Mesenchymal stem cell (in vitro differentiated cells and primary cell): Measurements from ENCODE around the gene KRT35. TPM values are rescaled to one million over a fixed set of nuclear protein-coding genes. Genes with fewer than 3 reads are reported as not detected.
A peak's percentile ranks its signal among the peaks of the same experiment; 100 is the strongest.

Experiments
- DNase-seq: peaks from one replicate; pipeline ENCODE4 v3.0.0-alpha.2; 2013
- H2AFZ ChIP-seq: one replicate; pipeline ENCODE4 v1.6.1; 2013; ENCODE audit warnings: low read depth, mild to moderate bottlenecking, control low read depth, inconsistent platforms, low read length, moderate library complexity
- H2AK5ac ChIP-seq: 2 replicates; pipeline ENCODE4 v1.6.1; 2013; ENCODE audit warnings: low read length, moderate library complexity, mild to moderate bottlenecking, inconsistent platforms; ENCODE audit not compliant: severe bottlenecking
- H2BK120ac ChIP-seq: one replicate; pipeline ENCODE4 v1.6.1; 2013; ENCODE audit warnings: low read depth, mild to moderate bottlenecking, inconsistent platforms, low read length, moderate library complexity
- H2BK12ac ChIP-seq, 2 experiments: one replicate each; pipeline ENCODE4 v1.6.1; 2013; ENCODE audit warnings: inconsistent platforms in 2 of 2, low read length in 2 of 2, mild to moderate bottlenecking in 2 of 2, moderate library complexity in 2 of 2, control low read depth in 1 of 2
- H2BK15ac ChIP-seq: one replicate; pipeline ENCODE4 v1.6.1; 2013; ENCODE audit warnings: mild to moderate bottlenecking, low read depth, inconsistent platforms; ENCODE audit not compliant: poor library complexity, severe bottlenecking
- H2BK5ac ChIP-seq: 2 replicates; pipeline ENCODE4 v1.6.1; 2013; ENCODE audit warnings: low read depth, mild to moderate bottlenecking, low read length, control low read depth, inconsistent platforms; ENCODE audit not compliant: poor library complexity, severe bottlenecking
- H3K14ac ChIP-seq, 2 experiments: one replicate each; pipeline ENCODE4 v1.6.1; 2013; ENCODE audit warnings: inconsistent platforms in 2 of 2, low read length in 2 of 2, control low read depth in 1 of 2, mild to moderate bottlenecking in 1 of 2, moderate library complexity in 1 of 2
- H3K18ac ChIP-seq, 2 experiments: one replicate each; pipeline ENCODE4 v1.6.1; 2013; ENCODE audit warnings: inconsistent platforms in 2 of 2, low read length in 2 of 2, control low read depth in 1 of 2, low read depth in 1 of 2, mild to moderate bottlenecking in 1 of 2
- H3K23ac ChIP-seq, 2 experiments: one replicate each; pipeline ENCODE4 v1.6.1; 2013; ENCODE audit warnings: inconsistent platforms in 2 of 2, low read length in 2 of 2, mild to moderate bottlenecking in 2 of 2, moderate library complexity in 2 of 2, control low read depth in 1 of 2
- H3K27ac ChIP-seq: 2 replicates; pipeline ENCODE4 v1.5.1; 2013; ENCODE audit warnings: mild to moderate bottlenecking, moderate library complexity, low read length, control low read depth, inconsistent platforms; ENCODE audit not compliant: poor library complexity, severe bottlenecking
- H3K27me3 ChIP-seq, 2 experiments: 2 replicates each; pipeline versions ENCODE4 v1.6.1 to v1.7.0; 2013; ENCODE audit warnings: low read length in 2 of 2, mild to moderate bottlenecking in 2 of 2, moderate library complexity in 2 of 2, control low read depth in 1 of 2, inconsistent platforms in 1 of 2; ENCODE audit not compliant: control insufficient read depth in 1 of 2, insufficient read depth in 1 of 2
- H3K36me3 ChIP-seq, 2 experiments: 2 replicates each; pipeline versions ENCODE4 v1.6.1 to v1.7.0; 2013; ENCODE audit warnings: low read length in 2 of 2, control low read depth in 1 of 2, inconsistent platforms in 1 of 2, low read depth in 1 of 2, mild to moderate bottlenecking in 1 of 2; ENCODE audit not compliant: insufficient read depth in 2 of 2, control insufficient read depth in 1 of 2
- H3K4ac ChIP-seq, 2 experiments: one replicate each; pipeline ENCODE4 v1.6.1; 2013; ENCODE audit warnings: inconsistent platforms in 2 of 2, low read length in 2 of 2, mild to moderate bottlenecking in 2 of 2, moderate library complexity in 2 of 2, control low read depth in 1 of 2, low read depth in 1 of 2
- H3K4me1 ChIP-seq: 2 replicates; pipeline ENCODE4 v1.6.1; 2013; ENCODE audit warnings: low read depth, low read length, control low read depth; ENCODE audit not compliant: control insufficient read depth, insufficient read depth
- H3K4me2 ChIP-seq: 2 replicates; pipeline ENCODE4 v1.6.1; 2013; ENCODE audit warnings: low read length, mild to moderate bottlenecking, inconsistent platforms; ENCODE audit not compliant: poor library complexity, severe bottlenecking
- H3K4me3 ChIP-seq, 2 experiments: 2 replicates each; pipeline versions ENCODE4 v1.5.1 to v1.7.0; 2013; ENCODE audit warnings: low read length in 2 of 2, mild to moderate bottlenecking in 2 of 2, control low read depth in 1 of 2, low read depth in 1 of 2; ENCODE audit not compliant: insufficient read depth in 1 of 2
- H3K79me1 ChIP-seq: replicated peaks from 2 replicates; pipeline ENCODE4 v1.6.1; 2013; ENCODE audit warnings: mild to moderate bottlenecking, control low read depth, low read length, inconsistent platforms; ENCODE audit not compliant: poor library complexity, severe bottlenecking
- H3K9ac ChIP-seq: 2 replicates; pipeline ENCODE4 v1.7.0; 2013; ENCODE audit warnings: mild to moderate bottlenecking, low read length, moderate library complexity
- H3K9me3 ChIP-seq: 2 replicates; pipeline ENCODE4 v1.7.0; 2013; ENCODE audit warnings: mild to moderate bottlenecking, low read length; ENCODE audit not compliant: control insufficient read depth
- H4K8ac ChIP-seq: one replicate; pipeline ENCODE4 v1.6.1; 2013; ENCODE audit warnings: inconsistent platforms, mild to moderate bottlenecking, low read length, moderate library complexity
- H4K91ac ChIP-seq: one replicate; pipeline ENCODE4 v1.6.1; 2013; ENCODE audit warnings: mild to moderate bottlenecking, low read length, inconsistent platforms
- WGBS: methylation state at CpG from one replicate; pipeline ENCODE4 v1.1.7; 2013; ENCODE audit warnings: mixed read lengths; 5-methylcytosine and 5-hydroxymethylcytosine counted together
- small RNA-seq: library from polyadenylated mRNA; stranded (forward); fragments of <200 nt; extraction: miRNeasy Mini kit (QIAGEN cat#:217004); gene quantifications from one replicate; pipeline ENCODE3, GENCODE V24; 2013; ENCODE audit warnings: low read depth

The KRT35 gene

GRCh38 chr17:41429667-41430066 is 51.3 kb downstream of the KRT35 start:
- Histone ChIP-seq H3K79me1 (no peaks in the 10 kb centered on the region), H2AK5ac (no peak overlapping the region), H2BK12ac (no peak overlapping the region), H2BK5ac (no peak overlapping the region), H2BK15ac (no peak overlapping the region), H3K27ac (no peak overlapping the region), H3K9ac (no peak overlapping the region), H3K14ac (no peak overlapping the region), H3K36me3 (no peaks in the 10 kb centered on the region), H3K4ac (no peak overlapping the region), H4K91ac (no peak overlapping the region), H3K27me3 (peaks cover 0 to 14% of the 10 kb centered on the region in 2 experiments), H3K4me1 (no peaks in the 10 kb centered on the region), H3K4me3 (no peak overlapping the region), H2AFZ (no peak overlapping the region), H3K4me2 (no peak overlapping the region), H3K18ac (no peak overlapping the region), H3K23ac (no peak overlapping the region), H3K9me3 (no peaks in the 10 kb centered on the region), H2BK120ac (no peak overlapping the region), H4K8ac (no peak overlapping the region)
- 97% methylated on average over 7 of the region's 7 CpGs for WGBS
- DNase-seq = no peak

GRCh38 chr17:41428591-41429291 is 52.2 kb downstream of the KRT35 start:
- H3K4me3 ChIP-seq = no peak overlapping the region
- DNase-seq = peak; percentile 53
- no peak overlapping the region for H3K23ac ChIP-seq
- no peak overlapping the region for H3K4ac ChIP-seq
- no peak overlapping the region for H2BK15ac ChIP-seq
- no peak overlapping the region for H2AFZ ChIP-seq
- H2BK5ac ChIP-seq = no peak overlapping the region
- H3K27ac ChIP-seq = no peak overlapping the region
- H3K14ac ChIP-seq = no peak overlapping the region
- no peak overlapping the region for H3K9ac ChIP-seq
- no peak overlapping the region for H2BK12ac ChIP-seq
- no peaks in the 10 kb centered on the region for H3K36me3 ChIP-seq
- H4K8ac ChIP-seq = no peak overlapping the region
- 58% methylated on average over 4 of the region's 4 CpGs for WGBS
- no peaks in the 10 kb centered on the region for H3K79me1 ChIP-seq
- H3K27me3 ChIP-seq = peaks cover 0 to 14% of the 10 kb centered on the region in 2 experiments
- no peak overlapping the region for H3K18ac ChIP-seq
- no peaks in the 10 kb centered on the region for H3K9me3 ChIP-seq
- no peak overlapping the region for H2BK120ac ChIP-seq
- no peaks in the 10 kb centered on the region for H3K4me1 ChIP-seq
- no peak overlapping the region for H3K4me2 ChIP-seq
- no peak overlapping the region for H4K91ac ChIP-seq
- H2AK5ac ChIP-seq = no peak overlapping the region

Small RNA genes lying within 50 kb of the gene (small RNA-seq; reads per million reads assigned to genes)
- gene RNU2-32P = not detected
